ENCODE results near the gene NEDD4.

NEDD4 gene

DNA sequence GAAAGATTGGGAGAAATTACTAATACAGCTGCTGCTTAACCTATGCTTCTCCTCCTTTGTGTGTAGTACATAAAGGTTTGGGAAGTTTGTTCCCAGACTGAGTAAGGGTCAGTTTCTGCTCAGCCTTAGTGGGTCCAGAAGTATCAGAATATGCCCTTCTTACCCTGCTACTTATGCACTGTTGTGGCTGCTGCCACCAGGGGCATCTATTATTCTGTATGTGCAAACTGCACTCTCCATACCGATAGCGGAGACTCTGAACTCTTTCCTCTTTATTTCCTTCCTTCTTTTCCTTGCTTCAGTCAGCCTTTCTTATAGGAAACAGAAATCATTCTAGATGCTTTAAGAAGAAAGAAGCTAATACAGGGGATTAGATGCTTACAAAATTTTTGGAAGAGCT, 4.0 kb downstream of the NEDD4 start:
- TF ChIP-seq TAF1 (IDR thresholded peaks at IDR 0.05; ENCODE audit: borderline replicate concordance, insufficient read depth, low read length): no peak
- TF ChIP-seq SIN3A (IDR thresholded peaks at IDR 0.05; ENCODE audit: borderline replicate concordance, insufficient read depth, low read length): no peak
- TF ChIP-seq FOXP2 (optimal IDR thresholded peaks at IDR 0.05; ENCODE audit: borderline replicate concordance, extremely low read depth, extremely low read length, insufficient read depth): no peak
- TF ChIP-seq REST (IDR thresholded peaks at IDR 0.05; ENCODE audit: insufficient read depth in 1 of 2, low read depth in 2 of 2, low read length in 2 of 2): no peak
- TF ChIP-seq POLR2AphosphoS5 (IDR thresholded peaks at IDR 0.05; ENCODE audit: low read depth, low read length): no peak

DNA sequence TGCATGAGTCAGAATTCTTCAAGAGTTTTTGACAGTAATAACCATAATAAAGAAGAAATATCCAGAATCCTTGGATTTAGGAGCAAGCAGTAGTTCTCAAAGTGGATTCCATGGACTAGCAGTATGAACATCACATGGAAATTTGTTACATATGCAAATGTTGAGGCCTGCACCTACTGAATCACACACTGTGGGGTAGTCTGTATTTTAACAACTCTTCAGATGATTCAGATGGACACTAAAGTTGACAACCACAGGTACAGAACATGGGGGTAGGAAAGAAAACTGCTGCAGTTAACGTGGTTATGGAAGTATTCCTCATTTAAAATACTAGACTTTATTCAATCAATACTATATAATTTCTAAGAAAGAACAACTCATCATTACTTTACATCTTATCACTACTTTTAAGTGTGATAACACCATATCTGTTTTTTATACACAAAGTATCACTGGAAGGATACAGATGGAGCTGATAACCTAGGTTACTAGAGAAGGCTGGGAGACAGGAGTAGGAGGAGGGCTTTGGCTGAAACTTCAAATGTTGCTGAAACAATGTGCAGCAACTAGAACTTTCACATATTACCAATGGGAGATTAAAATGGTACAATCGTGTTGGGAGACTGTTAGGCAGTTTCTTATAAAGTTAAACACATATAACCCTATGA, 11.7 kb downstream of the NEDD4 start:
- no peak for TF ChIP-seq TAF1 (IDR thresholded peaks at IDR 0.05; ENCODE audit: borderline replicate concordance, insufficient read depth, low read length)
- TF ChIP-seq FOXP2 (optimal IDR thresholded peaks at IDR 0.05; ENCODE audit: borderline replicate concordance, extremely low read depth, extremely low read length, insufficient read depth): no peak
- no peak for TF ChIP-seq SIN3A (IDR thresholded peaks at IDR 0.05; ENCODE audit: borderline replicate concordance, insufficient read depth, low read length)
- TF ChIP-seq POLR2AphosphoS5 (IDR thresholded peaks at IDR 0.05; ENCODE audit: low read depth, low read length): no peak
- TF ChIP-seq REST (IDR thresholded peaks at IDR 0.05; ENCODE audit: insufficient read depth in 1 of 2, low read depth in 2 of 2, low read length in 2 of 2): no peak

DNA sequence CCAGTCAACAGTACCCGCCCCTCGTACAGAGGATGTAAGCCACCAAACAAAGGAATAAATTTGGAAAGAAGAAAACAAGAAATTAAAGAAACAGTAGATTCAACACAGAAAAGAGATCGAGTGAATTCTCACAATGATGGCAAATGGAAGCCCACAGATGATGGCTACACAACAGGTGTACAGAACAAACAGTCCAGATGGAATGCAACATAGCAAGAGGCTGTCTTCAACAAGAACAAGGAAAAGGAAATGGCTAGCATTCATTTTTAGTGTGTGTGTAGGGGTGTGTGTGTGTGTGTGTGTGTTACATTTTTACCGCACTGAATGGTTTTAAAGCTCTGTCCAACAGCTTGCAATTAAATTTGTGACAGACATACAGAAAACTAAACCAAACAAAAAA, 12.9 kb downstream of the NEDD4 start:
- TF ChIP-seq TAF1 (IDR thresholded peaks at IDR 0.05; ENCODE audit: borderline replicate concordance, insufficient read depth, low read length) (no peak), REST (IDR thresholded peaks at IDR 0.05; ENCODE audit: insufficient read depth in 1 of 2, low read depth in 2 of 2, low read length in 2 of 2) (no peak), FOXP2 (optimal IDR thresholded peaks at IDR 0.05; ENCODE audit: borderline replicate concordance, extremely low read depth, extremely low read length, insufficient read depth) (no peak), SIN3A (IDR thresholded peaks at IDR 0.05; ENCODE audit: borderline replicate concordance, insufficient read depth, low read length) (no peak), POLR2AphosphoS5 (IDR thresholded peaks at IDR 0.05; ENCODE audit: low read depth, low read length) (no peak)

- TF ChIP-seq FOXP2 (optimal IDR thresholded peaks at IDR 0.05; ENCODE audit: borderline replicate concordance, extremely low read depth, extremely low read length, insufficient read depth) (no peak), TAF1 (IDR thresholded peaks at IDR 0.05; ENCODE audit: borderline replicate concordance, insufficient read depth, low read length) (no peak), POLR2AphosphoS5 (IDR thresholded peaks at IDR 0.05; ENCODE audit: low read depth, low read length) (no peak), REST (IDR thresholded peaks at IDR 0.05; ENCODE audit: insufficient read depth in 1 of 2, low read depth in 2 of 2, low read length in 2 of 2) (no peak), SIN3A (IDR thresholded peaks at IDR 0.05; ENCODE audit: borderline replicate concordance, insufficient read depth, low read length) (no peak)
Observed at GRCh38 chr15:55977231-55977630, 16.2 kb downstream of the NEDD4 start.

All from PFSK-1 (cell line).